Ascending aorta (tissue), 2 donors: Measurements from ENCODE around the gene ULK3. TPM values are rescaled to one million over a fixed set of nuclear protein-coding genes. Genes with fewer than 3 reads are reported as not detected.

Experiments used
- DNase-seq, 2 donors: peaks; one replicate each; pipeline ENCODE4 v3.0.0-alpha.2; 2019; ENCODE audit warnings: low spot score in 2 of 2
- H3K27ac ChIP-seq, 2 donors: fragments of 200-600 bp; sonication (generic); one replicate each; pipeline ENCODE4 v1.5.1; 2016 to 2017; ENCODE audit warnings: mild to moderate bottlenecking in 1 of 2
- H3K27me3 ChIP-seq: fragments of 200-600 bp; sonication (generic); one replicate; pipeline ENCODE4 v1.5.1; 2017
- H3K36me3 ChIP-seq, 2 donors: fragments of 200-600 bp; sonication (generic); one replicate each; pipeline ENCODE4 v1.5.1; 2016
- H3K4me1 ChIP-seq, 2 donors: fragments of 200-600 bp; sonication (generic); one replicate each; pipeline ENCODE4 v1.5.1; 2016 to 2017; ENCODE audit warnings: mild to moderate bottlenecking in 1 of 2
- H3K4me3 ChIP-seq, 2 donors: fragments of 200-600 bp; sonication (generic); one replicate each; pipeline ENCODE4 v1.5.1; 2016 to 2017; ENCODE audit warnings: mild to moderate bottlenecking in 1 of 2
- H3K9me3 ChIP-seq, 2 donors: fragments of 200-600 bp; sonication (generic); one replicate each; pipeline ENCODE4 v1.5.1; 2016
- intact Hi-C: fragments of 100-400 bp; cut with DNase I; formaldehyde crosslinking; loops from one replicate; pipeline ENCODE4 v1.15.1; 2023
- total RNA-seq: library from RNA; depleted of rRNA; stranded (reverse); fragments of >200 nt; gene quantifications from one replicate; pipeline ENCODE4 v1.1.0, GENCODE V29; 2016
- TF ChIP-seq, protein P1 (sequence below), 3 experiments: fragments of 200-600 bp in 2 of 3; fragments of 450-650 bp in 1 of 3; sonication (generic) in 2 of 3; IDR thresholded peaks; one replicate each; pipeline ENCODE4 v1.5.1; 2016 to 2019; ENCODE audit warnings: antibody characterized with exemption in 3 of 3, mild to moderate bottlenecking in 1 of 3, moderate library complexity in 1 of 3

ULK3 gene
- total RNA-seq, 1 donor from 2014 or later: 54.0 TPM

DNA sequence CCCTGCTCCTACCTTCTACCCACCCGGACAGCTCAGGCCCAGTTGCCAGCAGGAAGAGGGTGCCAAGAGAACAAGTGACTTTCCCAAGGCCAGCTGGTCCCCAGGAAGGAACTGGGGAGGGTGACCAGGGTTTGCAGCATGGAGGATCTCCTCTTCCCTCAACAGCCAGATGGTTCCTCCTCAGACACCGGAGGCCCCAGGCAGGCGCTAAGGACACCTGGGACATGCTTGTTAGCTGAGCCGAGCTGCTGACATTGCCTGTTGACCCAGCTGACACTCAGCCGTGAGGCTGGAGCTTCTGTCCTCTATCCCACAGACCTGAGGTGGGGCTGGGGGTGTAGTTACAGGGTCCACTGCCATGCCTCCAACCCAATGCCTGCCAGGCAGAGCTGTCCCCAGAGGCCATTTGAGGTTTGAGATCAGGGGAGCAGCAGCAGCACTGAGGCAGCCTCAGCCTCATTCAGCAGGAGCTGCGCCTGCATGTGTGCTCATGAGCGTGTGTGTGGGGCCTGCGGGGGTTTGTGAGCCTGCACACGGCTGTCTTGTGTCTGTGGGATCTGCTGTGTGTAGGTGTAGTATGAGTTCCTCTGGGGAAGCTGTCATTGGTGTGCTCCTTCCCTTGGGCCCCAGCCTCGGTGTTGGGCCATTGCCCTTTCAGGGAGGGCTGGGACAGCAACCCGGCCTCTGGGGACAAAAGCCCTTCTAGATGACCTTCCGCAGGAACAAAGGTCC is 9.4 kb downstream of the ULK3 start:
- no peaks in the 10 kb centered on the region for H3K4me1 ChIP-seq
- peaks cover 6% of the 10 kb centered on the region for H3K27me3 ChIP-seq
- H3K27ac ChIP-seq: no peak overlapping the region
- H3K4me3 ChIP-seq: no peak overlapping the region
- H3K9me3 ChIP-seq: no peaks in the 10 kb centered on the region
- H3K36me3 ChIP-seq: peaks cover 8 to 9% of the 10 kb centered on the region in 2 donors
- intact Hi-C loops: no loop called here
- DNase-seq: no peak
- TF ChIP-seq, protein P1, sequence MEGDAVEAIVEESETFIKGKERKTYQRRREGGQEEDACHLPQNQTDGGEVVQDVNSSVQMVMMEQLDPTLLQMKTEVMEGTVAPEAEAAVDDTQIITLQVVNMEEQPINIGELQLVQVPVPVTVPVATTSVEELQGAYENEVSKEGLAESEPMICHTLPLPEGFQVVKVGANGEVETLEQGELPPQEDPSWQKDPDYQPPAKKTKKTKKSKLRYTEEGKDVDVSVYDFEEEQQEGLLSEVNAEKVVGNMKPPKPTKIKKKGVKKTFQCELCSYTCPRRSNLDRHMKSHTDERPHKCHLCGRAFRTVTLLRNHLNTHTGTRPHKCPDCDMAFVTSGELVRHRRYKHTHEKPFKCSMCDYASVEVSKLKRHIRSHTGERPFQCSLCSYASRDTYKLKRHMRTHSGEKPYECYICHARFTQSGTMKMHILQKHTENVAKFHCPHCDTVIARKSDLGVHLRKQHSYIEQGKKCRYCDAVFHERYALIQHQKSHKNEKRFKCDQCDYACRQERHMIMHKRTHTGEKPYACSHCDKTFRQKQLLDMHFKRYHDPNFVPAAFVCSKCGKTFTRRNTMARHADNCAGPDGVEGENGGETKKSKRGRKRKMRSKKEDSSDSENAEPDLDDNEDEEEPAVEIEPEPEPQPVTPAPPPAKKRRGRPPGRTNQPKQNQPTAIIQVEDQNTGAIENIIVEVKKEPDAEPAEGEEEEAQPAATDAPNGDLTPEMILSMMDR (IDR thresholded peaks at IDR 0.05): no peak

DNA sequence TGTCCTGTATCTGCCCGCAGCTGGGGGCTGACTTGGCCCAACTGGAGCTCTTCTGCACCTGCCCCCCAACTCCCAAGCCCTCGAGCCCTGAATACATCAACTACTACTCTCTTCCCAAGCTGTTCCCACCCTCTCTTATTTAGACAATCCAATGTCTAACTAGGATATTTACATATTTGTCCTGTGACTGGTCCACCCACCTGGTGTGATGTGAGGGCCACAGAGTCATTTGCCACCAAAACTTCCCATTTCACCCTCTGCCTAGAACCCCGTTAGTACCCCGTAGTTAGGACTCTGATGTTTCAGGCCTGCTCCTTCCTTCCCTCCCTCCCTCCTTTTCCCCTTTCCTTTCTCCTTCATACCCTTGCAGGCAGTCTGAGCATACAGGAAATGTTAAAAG is 10.1 kb downstream of the ULK3 start:
- H3K4me1 ChIP-seq: no peaks in the 10 kb centered on the region
- no peaks in the 10 kb centered on the region for H3K9me3 ChIP-seq
- peaks cover 1 to 9% of the 10 kb centered on the region in 2 donors for H3K36me3 ChIP-seq
- TF ChIP-seq, protein P1 (IDR thresholded peaks at IDR 0.05): no peak
- no peak overlapping the region for H3K27ac ChIP-seq
- H3K4me3 ChIP-seq: no peak overlapping the region
- DNase-seq: no peak
- peaks cover 8% of the 10 kb centered on the region for H3K27me3 ChIP-seq
- intact Hi-C loops: no loop called here

DNA sequence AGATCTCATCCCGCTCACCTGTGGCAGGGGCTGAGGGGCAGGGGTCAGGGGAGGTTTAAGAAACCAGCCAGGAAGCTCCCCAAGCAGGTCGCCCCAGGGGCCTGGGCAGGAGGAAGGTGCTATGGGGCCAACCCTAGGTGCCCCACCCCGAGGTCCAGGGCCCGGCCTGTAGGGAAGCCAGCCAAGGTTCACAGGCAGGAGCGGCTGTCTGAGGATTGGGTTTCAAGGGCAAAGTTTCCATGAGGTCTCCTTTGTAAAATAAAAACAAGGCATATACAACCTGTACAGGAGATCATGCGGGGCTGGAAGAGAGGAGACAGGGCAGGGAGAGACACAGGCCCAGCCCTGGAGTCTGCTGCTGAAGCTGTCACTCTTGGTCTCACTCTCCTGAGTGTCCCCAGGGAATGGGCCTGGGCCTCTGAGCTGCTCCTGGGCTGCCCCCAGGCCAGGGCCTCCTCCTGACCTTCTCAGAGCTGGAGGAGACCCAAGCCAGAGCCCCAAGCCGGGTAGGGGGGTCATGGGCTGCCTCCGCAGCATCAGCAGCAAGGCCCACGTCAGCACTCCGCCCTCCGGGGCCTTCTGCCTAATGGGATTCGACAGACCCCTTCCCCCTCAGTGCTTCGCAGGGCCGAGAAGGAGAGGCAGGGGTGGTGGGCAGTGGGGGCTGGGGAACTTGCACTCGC is 11.0 kb downstream of the ULK3 start:
- TF ChIP-seq, protein P1 (IDR thresholded peaks at IDR 0.05): no peak
- H3K4me1 ChIP-seq: no peaks in the 10 kb centered on the region
- no peak for DNase-seq
- H3K4me3 ChIP-seq: no peak overlapping the region
- no peaks in the 10 kb centered on the region for H3K9me3 ChIP-seq
- H3K36me3 ChIP-seq: peaks cover 0 to 5% of the 10 kb centered on the region in 2 donors
- intact Hi-C loops: no loop called here
- H3K27ac ChIP-seq: no peak overlapping the region
- H3K27me3 ChIP-seq: peaks cover 10% of the 10 kb centered on the region

DNA sequence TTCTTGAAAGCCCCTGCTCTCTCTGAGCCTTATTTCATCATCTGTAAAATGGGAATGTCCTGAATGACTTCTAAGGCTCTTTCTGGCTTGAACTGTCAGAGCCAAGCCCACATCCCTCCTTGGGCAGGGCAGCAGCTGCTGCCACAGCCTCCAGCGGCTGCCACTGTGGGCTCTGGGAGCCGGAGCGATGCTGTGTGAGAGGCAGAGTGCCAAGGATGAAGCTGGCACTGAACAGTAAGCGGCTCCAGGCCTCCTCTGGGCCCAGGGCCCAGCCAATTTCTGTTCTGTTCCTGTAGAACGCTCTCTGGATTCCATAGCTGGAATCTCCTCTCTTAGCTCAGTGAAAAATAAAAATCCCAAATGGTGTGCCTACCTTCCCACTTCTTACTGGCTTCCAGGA is 12.1 kb downstream of the ULK3 start:
- DNase-seq: no peak
- Histone ChIP-seq H3K9me3 (no peaks in the 10 kb centered on the region), H3K4me3 (no peak overlapping the region), H3K27ac (no peak overlapping the region), H3K27me3 (peaks cover 10% of the 10 kb centered on the region), H3K4me1 (no peaks in the 10 kb centered on the region), H3K36me3 (no peaks in the 10 kb centered on the region)
- TF ChIP-seq, protein P1 (IDR thresholded peaks at IDR 0.05): no peak
- intact Hi-C loops: no loop called here

DNA sequence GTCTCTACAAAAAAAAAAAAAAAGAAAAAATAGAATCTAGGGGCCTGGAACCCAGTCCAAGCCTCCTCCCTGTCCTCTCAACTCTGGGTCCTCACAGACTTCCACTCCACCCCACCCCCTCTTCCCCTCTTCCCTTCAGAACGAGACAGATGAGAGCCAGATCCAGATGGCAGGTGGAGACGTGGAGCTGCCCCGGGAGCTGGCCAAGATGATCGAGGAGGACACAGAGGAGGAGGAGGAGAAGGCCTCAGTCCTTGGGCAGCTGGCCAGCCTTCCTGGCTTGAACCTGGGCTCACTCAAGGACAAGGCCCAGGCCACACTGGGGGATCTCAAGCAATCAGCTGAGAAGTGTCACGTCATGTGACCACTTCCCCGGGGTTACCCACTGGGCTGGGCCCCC is 13.0 kb downstream of the ULK3 start:
- Histone ChIP-seq H3K9me3 (no peaks in the 10 kb centered on the region), H3K4me3 (no peak overlapping the region), H3K36me3 (no peaks in the 10 kb centered on the region), H3K27ac (no peak overlapping the region), H3K27me3 (peaks cover 10% of the 10 kb centered on the region), H3K4me1 (no peaks in the 10 kb centered on the region)
- TF ChIP-seq, protein P1 (IDR thresholded peaks at IDR 0.05): no peak
- no peak for DNase-seq
- intact Hi-C loops: no loop called here
